ENCODE data around the gene ARAP2.

Gene ARAP2

DNA sequence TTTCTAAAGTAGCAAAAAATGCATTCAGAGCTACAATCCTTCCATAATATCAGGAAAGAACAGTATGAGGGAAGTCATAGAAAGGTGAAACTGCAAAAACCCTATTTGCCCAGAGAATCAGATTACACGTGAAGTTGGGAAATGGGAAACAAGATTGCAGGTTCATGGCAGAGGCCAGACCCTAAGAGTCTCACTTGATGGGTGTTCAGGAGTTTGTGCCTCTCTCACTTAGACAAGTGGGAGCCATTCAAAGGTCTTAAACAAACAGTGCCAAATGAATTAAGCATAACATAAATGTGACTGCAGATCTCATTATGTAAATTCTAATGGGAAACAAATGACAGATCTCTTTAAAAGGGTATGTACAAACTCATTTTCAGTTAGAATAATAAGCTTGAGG, 91.6 kb downstream of the ARAP2 start:
- no peaks in the 10 kb centered on the region for H3K27me3 ChIP-seq (ENCODE audit: control insufficient read depth, insufficient read depth, low read length)
- H3K9ac ChIP-seq (ENCODE audit: low read length), result no peak overlapping the region
- H3K36me3 ChIP-seq (ENCODE audit: control insufficient read depth, insufficient read depth, low read length), result no peaks in the 10 kb centered on the region

GRCh38 chr4:36142504-36142903, 101.8 kb downstream of the ARAP2 start:
- H3K9me3 ChIP-seq (ENCODE audit: control insufficient read depth, insufficient read depth, low read depth, low read length), result no peaks in the 10 kb centered on the region
- no peaks in the 10 kb centered on the region for H3K4me1 ChIP-seq (ENCODE audit: control insufficient read depth, insufficient read depth, low read length)
- H3K27me3 ChIP-seq (ENCODE audit: control insufficient read depth, insufficient read depth, low read length), result no peaks in the 10 kb centered on the region
- H3K4me3 ChIP-seq (ENCODE audit: low read depth, low read length), result no peak overlapping the region
- H3K9ac ChIP-seq (ENCODE audit: low read length), result no peak overlapping the region
- no peaks in the 10 kb centered on the region for H3K36me3 ChIP-seq (ENCODE audit: control insufficient read depth, insufficient read depth, low read length)
- no peak overlapping the region for H3K27ac ChIP-seq (ENCODE audit: low read depth, low read length)

More for the DNA sequence above, 91.6 kb downstream of the ARAP2 start:
- no peak overlapping the region for H3K27ac ChIP-seq (ENCODE audit: low read depth, low read length)
- no peak overlapping the region for H3K4me3 ChIP-seq (ENCODE audit: low read depth, low read length)
- no peaks in the 10 kb centered on the region for H3K9me3 ChIP-seq (ENCODE audit: control insufficient read depth, insufficient read depth, low read depth, low read length)
- no peaks in the 10 kb centered on the region for H3K4me1 ChIP-seq (ENCODE audit: control insufficient read depth, insufficient read depth, low read length)

GRCh38 chr4:36141186-36141585, 103.1 kb downstream of the ARAP2 start:
- no peaks in the 10 kb centered on the region for H3K36me3 ChIP-seq (ENCODE audit: control insufficient read depth, insufficient read depth, low read length)
- H3K4me1 ChIP-seq (ENCODE audit: control insufficient read depth, insufficient read depth, low read length), result no peaks in the 10 kb centered on the region
- H3K9me3 ChIP-seq (ENCODE audit: control insufficient read depth, insufficient read depth, low read depth, low read length), result no peaks in the 10 kb centered on the region
- H3K27ac ChIP-seq (ENCODE audit: low read depth, low read length), result no peak overlapping the region
- no peaks in the 10 kb centered on the region for H3K27me3 ChIP-seq (ENCODE audit: control insufficient read depth, insufficient read depth, low read length)
- H3K9ac ChIP-seq (ENCODE audit: low read length), result no peak overlapping the region
- no peak overlapping the region for H3K4me3 ChIP-seq (ENCODE audit: low read depth, low read length)

- Histone ChIP-seq H3K9ac (ENCODE audit: low read length) (no peak overlapping the region), H3K27ac (ENCODE audit: low read depth, low read length) (no peak overlapping the region)
Observed at GRCh38 chr4:36140421-36140820, 103.9 kb downstream of the ARAP2 start.

GRCh38 chr4:36138220-36138619, 106.1 kb downstream of the ARAP2 start:
- no peaks in the 10 kb centered on the region for H3K4me1 ChIP-seq (ENCODE audit: control insufficient read depth, insufficient read depth, low read length)
- H3K9me3 ChIP-seq (ENCODE audit: control insufficient read depth, insufficient read depth, low read depth, low read length), result no peaks in the 10 kb centered on the region
- H3K4me3 ChIP-seq (ENCODE audit: low read depth, low read length), result no peak overlapping the region

More at GRCh38 chr4:36140421-36140820, 103.9 kb downstream of the ARAP2 start:
- no peaks in the 10 kb centered on the region for H3K4me1 ChIP-seq (ENCODE audit: control insufficient read depth, insufficient read depth, low read length)
- no peaks in the 10 kb centered on the region for H3K36me3 ChIP-seq (ENCODE audit: control insufficient read depth, insufficient read depth, low read length)
- H3K27me3 ChIP-seq (ENCODE audit: control insufficient read depth, insufficient read depth, low read length), result no peaks in the 10 kb centered on the region
- no peak overlapping the region for H3K4me3 ChIP-seq (ENCODE audit: low read depth, low read length)
- no peaks in the 10 kb centered on the region for H3K9me3 ChIP-seq (ENCODE audit: control insufficient read depth, insufficient read depth, low read depth, low read length)

DNA sequence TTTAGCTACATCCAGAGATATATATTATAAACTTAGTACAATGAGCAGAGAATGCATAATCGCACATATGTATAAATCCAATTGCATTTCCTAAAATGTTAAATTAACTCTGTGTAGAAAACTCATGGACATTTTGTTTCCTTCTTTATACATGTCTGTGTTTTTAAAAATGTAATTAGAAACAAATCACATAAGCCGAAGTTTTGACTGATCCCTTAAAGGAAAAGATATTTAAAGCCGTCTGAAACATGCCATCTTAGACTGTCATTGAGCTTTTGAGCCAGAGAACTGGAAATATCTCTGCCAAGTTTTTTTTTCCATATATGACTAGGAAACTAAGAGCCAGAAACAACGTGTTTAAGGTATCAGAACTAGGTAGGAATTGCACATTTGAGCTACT, 107.0 kb downstream of the ARAP2 start:
- H3K4me1 ChIP-seq (ENCODE audit: control insufficient read depth, insufficient read depth, low read length), result no peaks in the 10 kb centered on the region
- no peak overlapping the region for H3K9ac ChIP-seq (ENCODE audit: low read length)
- H3K4me3 ChIP-seq (ENCODE audit: low read depth, low read length), result no peak overlapping the region
- no peaks in the 10 kb centered on the region for H3K27me3 ChIP-seq (ENCODE audit: control insufficient read depth, insufficient read depth, low read length)
- no peak overlapping the region for H3K27ac ChIP-seq (ENCODE audit: low read depth, low read length)
- H3K36me3 ChIP-seq (ENCODE audit: control insufficient read depth, insufficient read depth, low read length), result no peaks in the 10 kb centered on the region
- H3K9me3 ChIP-seq (ENCODE audit: control insufficient read depth, insufficient read depth, low read depth, low read length), result no peaks in the 10 kb centered on the region

More at GRCh38 chr4:36138220-36138619, 106.1 kb downstream of the ARAP2 start:
- Histone ChIP-seq H3K27ac (ENCODE audit: low read depth, low read length) (no peak overlapping the region), H3K36me3 (ENCODE audit: control insufficient read depth, insufficient read depth, low read length) (no peaks in the 10 kb centered on the region), H3K27me3 (ENCODE audit: control insufficient read depth, insufficient read depth, low read length) (no peaks in the 10 kb centered on the region), H3K9ac (ENCODE audit: low read length) (no peak overlapping the region)

DNA sequence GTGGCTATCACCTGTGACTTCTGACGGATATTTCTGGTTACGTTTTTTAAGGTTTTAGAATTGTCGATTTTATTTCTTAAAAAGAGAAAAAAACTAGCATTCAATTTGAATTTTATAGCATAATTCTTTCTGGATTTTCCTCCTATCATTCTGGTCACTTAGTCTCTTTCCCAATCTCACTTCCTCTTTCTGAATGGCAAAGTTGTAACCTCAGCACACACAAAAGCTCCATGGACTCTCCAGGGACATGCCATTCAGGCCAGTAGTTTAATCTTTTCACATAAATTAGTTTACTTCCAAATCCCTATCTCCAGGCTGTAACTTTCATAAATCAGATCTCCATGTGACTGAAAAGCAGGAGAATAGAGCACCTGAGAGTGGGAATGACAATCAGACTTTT, 110.7 kb downstream of the ARAP2 start:
- Histone ChIP-seq H3K4me3 (ENCODE audit: low read depth, low read length) (no peak overlapping the region), H3K9ac (ENCODE audit: low read length) (no peak overlapping the region), H3K9me3 (ENCODE audit: control insufficient read depth, insufficient read depth, low read depth, low read length) (no peaks in the 10 kb centered on the region), H3K4me1 (ENCODE audit: control insufficient read depth, insufficient read depth, low read length) (no peaks in the 10 kb centered on the region), H3K36me3 (ENCODE audit: control insufficient read depth, insufficient read depth, low read length) (no peaks in the 10 kb centered on the region), H3K27me3 (ENCODE audit: control insufficient read depth, insufficient read depth, low read length) (no peaks in the 10 kb centered on the region), H3K27ac (ENCODE audit: low read depth, low read length) (no peak overlapping the region)

DNA sequence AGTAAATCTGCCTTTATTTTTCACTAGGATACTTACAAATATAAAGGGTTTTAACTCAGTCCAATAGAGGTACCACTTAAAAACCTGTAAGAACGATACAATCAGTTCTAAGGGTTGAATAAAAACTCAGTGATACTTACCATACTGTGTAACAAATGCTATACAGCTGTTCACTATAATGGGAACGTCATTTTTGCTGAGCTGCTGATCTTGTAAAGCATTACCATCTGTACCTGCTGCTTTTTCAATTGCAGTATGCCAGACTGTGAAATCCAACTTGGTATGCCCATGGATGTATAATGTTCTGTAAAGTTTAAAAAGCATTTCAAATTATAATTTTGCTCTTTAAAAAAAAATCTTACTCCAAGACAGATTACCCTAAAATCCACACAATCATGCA, 111.2 kb downstream of the ARAP2 start:
- no peak overlapping the region for H3K9ac ChIP-seq (ENCODE audit: low read length)
- no peak overlapping the region for H3K4me3 ChIP-seq (ENCODE audit: low read depth, low read length)
- H3K4me1 ChIP-seq (ENCODE audit: control insufficient read depth, insufficient read depth, low read length), result peaks cover 3% of the 10 kb centered on the region; the same call in 1 of the 2 replicates
- H3K36me3 ChIP-seq (ENCODE audit: control insufficient read depth, insufficient read depth, low read length), result no peaks in the 10 kb centered on the region
- no peak overlapping the region for H3K27ac ChIP-seq (ENCODE audit: low read depth, low read length)
- H3K9me3 ChIP-seq (ENCODE audit: control insufficient read depth, insufficient read depth, low read depth, low read length), result no peaks in the 10 kb centered on the region
- no peaks in the 10 kb centered on the region for H3K27me3 ChIP-seq (ENCODE audit: control insufficient read depth, insufficient read depth, low read length)

GRCh38 chr4:36130641-36131040, 113.7 kb downstream of the ARAP2 start:
- Histone ChIP-seq H3K4me3 (ENCODE audit: low read depth, low read length) (no peak overlapping the region), H3K36me3 (ENCODE audit: control insufficient read depth, insufficient read depth, low read length) (no peaks in the 10 kb centered on the region), H3K4me1 (ENCODE audit: control insufficient read depth, insufficient read depth, low read length) (peaks cover 3% of the 10 kb centered on the region; the same call in 1 of the 2 replicates), H3K9me3 (ENCODE audit: control insufficient read depth, insufficient read depth, low read depth, low read length) (no peaks in the 10 kb centered on the region), H3K27ac (ENCODE audit: low read depth, low read length) (no peak overlapping the region), H3K9ac (ENCODE audit: low read length) (no peak overlapping the region), H3K27me3 (ENCODE audit: control insufficient read depth, insufficient read depth, low read length) (no peaks in the 10 kb centered on the region)

DNA sequence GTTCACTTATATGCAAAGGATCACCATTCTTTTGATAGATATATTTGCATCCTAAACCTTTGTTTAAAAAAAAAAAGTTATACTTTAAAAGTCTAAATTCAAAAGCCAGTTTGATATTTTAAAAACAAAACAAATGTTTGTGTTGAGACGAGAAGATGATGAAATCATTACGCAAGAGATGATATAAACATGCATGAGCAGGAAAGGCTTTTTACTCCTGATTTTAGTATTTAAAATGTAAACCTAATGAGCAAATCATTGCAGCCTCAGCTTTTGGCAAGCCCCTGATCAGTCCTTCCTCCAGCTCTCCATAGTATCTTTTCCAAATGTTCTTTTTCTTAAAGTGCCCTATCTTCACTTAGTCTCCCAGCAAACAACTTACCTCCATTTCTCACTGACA, 115.6 kb downstream of the ARAP2 start:
- Histone ChIP-seq H3K27me3 (ENCODE audit: control insufficient read depth, insufficient read depth, low read length) (no peaks in the 10 kb centered on the region), H3K9ac (ENCODE audit: low read length) (no peak overlapping the region), H3K27ac (ENCODE audit: low read depth, low read length) (no peak overlapping the region), H3K4me3 (ENCODE audit: low read depth, low read length) (no peak overlapping the region), H3K4me1 (ENCODE audit: control insufficient read depth, insufficient read depth, low read length) (peaks cover 3% of the 10 kb centered on the region; the same call in 1 of the 2 replicates), H3K36me3 (ENCODE audit: control insufficient read depth, insufficient read depth, low read length) (no peaks in the 10 kb centered on the region), H3K9me3 (ENCODE audit: control insufficient read depth, insufficient read depth, low read depth, low read length) (no peaks in the 10 kb centered on the region)

DNA sequence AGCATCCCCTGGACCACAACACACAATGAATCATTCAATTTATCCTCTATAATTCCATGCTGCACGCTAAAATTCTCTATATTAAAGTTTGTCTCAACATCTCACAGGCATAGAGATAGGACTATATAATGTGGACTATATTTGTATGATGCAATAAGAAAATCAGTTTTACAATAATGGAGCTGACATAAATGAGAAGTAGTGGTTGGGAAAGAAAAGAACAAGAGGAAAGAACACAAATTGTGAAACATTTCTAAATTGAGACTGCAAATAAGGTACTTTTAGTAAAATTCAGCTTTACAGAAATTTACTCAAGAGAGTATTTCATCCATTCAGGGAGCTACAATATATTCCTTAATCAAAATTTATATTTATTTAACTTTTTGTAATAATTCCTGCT, 120.4 kb downstream of the ARAP2 start:
- Histone ChIP-seq H3K4me3 (ENCODE audit: low read depth, low read length) (no peak overlapping the region), H3K27ac (ENCODE audit: low read depth, low read length) (no peak overlapping the region), H3K4me1 (ENCODE audit: control insufficient read depth, insufficient read depth, low read length) (peaks cover 3% of the 10 kb centered on the region; the same call in 1 of the 2 replicates), H3K27me3 (ENCODE audit: control insufficient read depth, insufficient read depth, low read length) (no peaks in the 10 kb centered on the region), H3K36me3 (ENCODE audit: control insufficient read depth, insufficient read depth, low read length) (no peaks in the 10 kb centered on the region), H3K9me3 (ENCODE audit: control insufficient read depth, insufficient read depth, low read depth, low read length) (no peaks in the 10 kb centered on the region), H3K9ac (ENCODE audit: low read length) (no peak overlapping the region)

- no peaks in the 10 kb centered on the region for H3K9me3 ChIP-seq (ENCODE audit: control insufficient read depth, insufficient read depth, low read depth, low read length)
- H3K36me3 ChIP-seq (ENCODE audit: control insufficient read depth, insufficient read depth, low read length), result no peaks in the 10 kb centered on the region
- no peak overlapping the region for H3K27ac ChIP-seq (ENCODE audit: low read depth, low read length)
- H3K4me3 ChIP-seq (ENCODE audit: low read depth, low read length), result no peak overlapping the region
- no peak overlapping the region for H3K9ac ChIP-seq (ENCODE audit: low read length)
- H3K27me3 ChIP-seq (ENCODE audit: control insufficient read depth, insufficient read depth, low read length), result no peaks in the 10 kb centered on the region
- no peaks in the 10 kb centered on the region for H3K4me1 ChIP-seq (ENCODE audit: control insufficient read depth, insufficient read depth, low read length)
Observed at GRCh38 chr4:36115312-36115711, 129.0 kb downstream of the ARAP2 start.
